HG03558 (cell line): ENCODE measurements around the gene IL1RAPL2.

ENCODE experiments used
- ATAC-seq: cut with Tn5 transposase; IDR thresholded peaks from one replicate; pipeline ENCODE4 v1.9.1; 2021; ENCODE audit warnings: moderate number of reproducible peaks; ENCODE audit not compliant: unreplicated experiment; ENCODE audit errors: extremely low read depth

IL1RAPL2 gene

GRCh38 chrX:105526431-105526830, 960.4 kb downstream of the IL1RAPL2 start:
- ATAC-seq = no peak

- ATAC-seq = no peak
Measured at GRCh38 chrX:105527759-105528158, 961.8 kb downstream of the IL1RAPL2 start.

DNA sequence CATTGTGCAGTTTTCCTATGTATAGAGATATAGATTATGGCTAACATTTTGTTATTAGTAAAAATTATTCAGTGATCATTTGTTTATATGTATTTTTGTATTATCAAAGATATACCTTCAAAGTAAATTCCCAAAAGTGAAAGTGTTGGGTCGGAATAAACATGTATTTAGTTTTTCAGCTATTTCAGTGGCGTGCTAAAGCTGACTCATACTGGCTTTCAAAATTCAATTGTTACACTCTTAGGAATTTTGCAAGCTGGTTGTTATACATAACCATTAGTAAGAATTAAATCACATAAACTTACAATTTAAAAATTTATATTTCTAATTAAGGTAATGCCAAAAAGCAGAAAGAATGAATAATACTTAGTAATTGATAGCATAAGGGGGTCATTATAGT, 968.0 kb downstream of the IL1RAPL2 start:
- ATAC-seq = no peak

DNA sequence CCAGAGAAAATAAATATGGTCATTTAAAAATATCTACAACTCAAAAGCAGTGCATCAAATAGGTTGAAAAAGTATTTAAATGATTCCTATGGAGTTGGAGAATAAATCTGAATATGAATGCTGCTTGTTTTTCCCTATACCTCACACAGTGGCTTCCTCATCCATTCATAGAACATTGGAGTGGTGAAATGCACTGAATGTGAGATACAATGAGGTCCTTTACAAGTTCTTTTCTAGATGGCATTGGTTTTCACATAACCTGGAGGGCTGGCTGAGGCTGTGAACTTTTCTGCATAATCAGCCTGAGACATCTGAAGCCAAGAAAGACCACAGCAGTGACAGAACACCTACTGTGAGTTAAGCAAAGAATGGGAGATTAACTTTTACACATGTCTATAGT, 977.3 kb downstream of the IL1RAPL2 start:
- ATAC-seq = no peak

DNA sequence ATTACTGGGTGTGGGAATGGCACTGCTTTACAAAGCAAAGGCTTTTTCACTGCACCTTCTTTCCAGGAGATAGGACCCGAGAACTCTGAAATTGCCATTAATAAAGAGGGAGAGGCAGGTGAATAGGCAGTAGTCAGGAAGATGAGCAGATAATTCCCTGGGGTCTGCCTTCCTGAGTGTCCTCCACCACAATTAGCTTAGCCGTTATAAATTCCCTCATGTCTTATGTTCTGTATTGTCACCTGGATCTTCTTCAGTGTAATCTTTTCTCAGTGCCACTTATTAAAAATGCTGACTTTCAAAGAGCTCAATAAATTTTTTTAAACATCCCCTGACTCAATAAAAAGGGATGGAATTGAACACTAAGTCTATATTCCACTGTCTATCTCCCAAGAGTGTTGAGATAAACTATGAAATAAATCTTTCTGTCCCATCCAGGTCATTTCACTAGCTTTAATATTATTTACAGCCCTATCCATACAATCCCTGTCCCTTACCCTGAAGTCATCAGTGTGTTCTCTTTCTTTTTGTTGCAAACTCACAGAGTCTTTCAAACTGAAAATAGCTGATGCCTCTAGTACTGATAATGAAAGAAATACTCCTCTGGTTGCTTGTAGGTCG, 984.2 kb downstream of the IL1RAPL2 start:
- ATAC-seq = no peak

- ATAC-seq = no peak
Measured at GRCh38 chrX:105552395-105552794, 986.4 kb downstream of the IL1RAPL2 start.

- no peak for ATAC-seq
Measured at GRCh38 chrX:105553118-105553517, 987.1 kb downstream of the IL1RAPL2 start.

DNA sequence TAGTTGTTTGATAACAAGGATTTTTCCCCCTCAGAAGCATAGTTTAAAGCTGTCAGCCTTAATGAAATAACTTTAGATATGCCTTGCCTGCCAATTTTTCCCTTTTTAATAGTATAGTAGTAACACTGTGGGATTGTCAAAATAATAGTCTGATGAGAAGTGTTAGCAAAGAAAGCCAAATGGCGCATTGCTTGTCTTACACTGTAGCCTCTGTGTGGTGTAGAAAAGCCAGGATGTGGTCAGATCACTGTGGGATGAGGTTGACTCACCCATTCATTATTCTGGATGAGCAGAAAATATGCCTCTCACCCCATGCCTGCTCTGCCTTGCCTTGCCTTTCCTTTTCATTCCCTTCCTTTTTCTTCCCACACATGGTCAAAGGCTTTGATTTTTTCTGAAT, 998.5 kb downstream of the IL1RAPL2 start:
- no peak for ATAC-seq

DNA sequence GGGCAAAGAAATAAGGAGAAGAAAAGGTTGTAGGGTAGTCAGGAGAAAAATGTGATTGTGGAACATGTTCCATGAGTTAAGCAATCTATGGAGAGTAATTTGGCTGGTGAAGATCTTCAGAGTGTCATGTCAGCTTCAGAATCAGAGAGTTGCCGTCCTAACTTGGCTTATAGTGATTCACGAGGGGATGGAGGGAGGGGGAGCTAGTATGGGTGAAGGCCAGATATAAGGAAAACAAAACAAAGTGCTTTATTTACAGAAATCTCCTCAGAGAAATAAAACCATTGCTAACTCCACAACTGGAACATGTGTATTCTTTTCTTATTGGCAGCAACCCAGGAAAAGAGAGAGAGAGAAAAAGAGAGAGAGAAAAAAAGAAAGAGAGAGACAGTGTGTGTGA, 999.9 kb downstream of the IL1RAPL2 start:
- no peak for ATAC-seq

DNA sequence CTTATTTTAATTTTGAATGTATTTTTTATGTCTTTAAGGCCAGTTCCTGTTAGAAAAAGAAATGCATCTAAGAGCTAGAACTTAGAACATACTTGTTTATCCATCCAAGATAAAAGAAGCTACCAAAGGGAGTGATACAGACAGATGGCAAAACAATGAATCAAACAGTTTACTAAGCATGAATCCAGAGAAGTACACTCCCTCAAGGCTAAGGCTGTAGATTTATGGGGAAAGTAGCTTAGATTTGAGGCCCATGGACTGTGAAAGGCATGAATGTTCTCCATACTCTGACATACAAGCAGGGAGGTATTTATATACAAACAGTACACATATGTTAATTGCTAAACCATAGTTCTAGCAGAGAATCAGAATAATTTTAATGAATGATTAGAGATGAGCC, 1001.1 kb downstream of the IL1RAPL2 start:
- no peak for ATAC-seq

DNA sequence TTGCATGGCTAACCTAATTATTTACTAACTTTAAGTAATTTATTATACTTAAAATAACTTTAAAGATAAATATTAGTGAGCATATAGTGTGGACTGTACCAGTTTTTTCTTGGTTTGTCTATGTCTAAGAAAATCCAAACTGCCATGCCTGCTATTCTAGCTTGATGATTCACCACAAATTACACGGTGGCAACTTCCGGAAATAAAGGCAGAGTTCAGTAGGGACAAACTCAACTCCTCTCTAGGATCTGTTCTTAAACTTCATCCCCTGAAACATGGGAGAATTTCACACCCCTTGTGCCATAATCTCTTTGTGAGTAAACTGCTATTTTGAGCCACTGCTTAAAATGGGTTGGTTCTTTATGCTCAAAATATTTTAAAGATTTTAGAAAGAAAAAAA, 1042.7 kb downstream of the IL1RAPL2 start:
- no peak for ATAC-seq

DNA sequence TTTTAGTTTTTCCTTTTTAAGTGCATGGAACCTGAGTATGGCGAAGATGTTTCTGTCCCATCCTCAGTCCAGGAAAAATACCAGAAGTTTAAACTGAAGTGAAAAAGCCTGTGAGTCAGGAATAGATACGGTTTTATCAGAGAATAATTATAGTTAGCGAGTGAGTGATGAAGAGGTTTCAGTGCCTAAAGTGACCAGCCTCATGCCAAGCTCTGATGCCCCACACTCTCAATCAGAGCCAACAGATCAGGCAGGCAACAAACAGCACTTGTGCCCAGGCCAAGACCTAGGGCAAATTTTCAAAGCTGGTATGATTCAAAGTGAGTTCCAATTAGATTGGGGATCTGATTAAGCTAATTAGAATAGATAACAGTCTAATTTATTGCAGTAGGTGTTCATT, 1043.5 kb downstream of the IL1RAPL2 start:
- no peak for ATAC-seq

DNA sequence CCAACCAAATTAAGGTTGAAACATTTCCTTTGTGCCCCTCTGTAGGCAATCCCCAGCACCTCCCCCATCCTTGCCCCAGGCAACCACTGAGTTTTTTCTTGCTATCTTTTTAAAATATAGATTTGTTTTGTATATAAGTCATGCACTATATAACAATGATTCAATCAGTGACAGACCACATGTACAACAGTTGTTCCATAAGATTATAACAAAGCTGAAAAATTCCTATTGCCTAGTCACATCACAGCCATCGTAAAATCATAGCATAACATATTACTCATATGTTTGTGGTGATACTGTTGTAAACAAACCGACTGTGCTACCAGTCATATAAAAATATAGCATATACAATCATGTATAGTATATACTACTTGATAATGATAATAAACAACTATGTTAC, 1044.4 kb downstream of the IL1RAPL2 start:
- no peak for ATAC-seq

- no peak for ATAC-seq
Measured at GRCh38 chrX:105618393-105619101, 1052.5 kb downstream of the IL1RAPL2 start.

DNA sequence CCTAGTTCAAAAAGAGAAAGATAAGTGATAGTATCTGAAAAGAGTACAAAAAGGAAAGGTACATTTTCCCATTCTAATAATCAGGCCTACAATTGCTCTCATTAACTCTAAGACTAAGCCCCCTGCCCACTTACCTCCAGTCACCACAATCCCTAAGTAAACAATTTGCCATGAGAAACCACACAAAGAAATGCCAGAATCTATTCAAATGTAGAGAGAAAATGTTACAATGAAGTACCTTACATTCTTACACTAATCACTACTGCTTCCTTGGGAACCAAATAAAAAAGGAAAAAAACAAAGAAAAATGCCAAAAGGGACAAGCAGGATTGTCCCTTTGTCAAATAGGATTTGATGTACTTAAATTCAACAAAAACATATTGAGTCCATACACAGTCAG, 1068.2 kb downstream of the IL1RAPL2 start:
- no peak for ATAC-seq

- ATAC-seq = no peak
Measured at GRCh38 chrX:105635794-105636193, 1069.8 kb downstream of the IL1RAPL2 start.

DNA sequence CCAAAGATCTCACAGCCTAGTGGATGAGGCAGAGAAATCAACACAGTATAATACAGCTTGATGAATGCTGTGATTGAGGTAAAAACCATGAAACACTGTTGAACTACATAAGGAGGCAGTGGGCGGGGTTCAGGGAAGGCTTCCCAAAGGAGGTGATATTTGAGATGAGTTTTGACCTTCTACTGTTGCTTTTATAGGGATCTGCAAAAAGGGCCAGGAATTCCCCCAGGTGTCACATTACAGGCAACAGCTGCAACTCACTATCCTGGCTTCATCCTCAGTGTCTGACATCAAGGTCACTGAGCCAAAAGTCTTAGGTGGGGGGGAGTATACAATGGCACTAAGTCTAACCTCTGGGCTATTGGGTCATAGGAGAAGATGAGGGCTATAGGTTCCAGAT, 1070.7 kb downstream of the IL1RAPL2 start:
- no peak for ATAC-seq

DNA sequence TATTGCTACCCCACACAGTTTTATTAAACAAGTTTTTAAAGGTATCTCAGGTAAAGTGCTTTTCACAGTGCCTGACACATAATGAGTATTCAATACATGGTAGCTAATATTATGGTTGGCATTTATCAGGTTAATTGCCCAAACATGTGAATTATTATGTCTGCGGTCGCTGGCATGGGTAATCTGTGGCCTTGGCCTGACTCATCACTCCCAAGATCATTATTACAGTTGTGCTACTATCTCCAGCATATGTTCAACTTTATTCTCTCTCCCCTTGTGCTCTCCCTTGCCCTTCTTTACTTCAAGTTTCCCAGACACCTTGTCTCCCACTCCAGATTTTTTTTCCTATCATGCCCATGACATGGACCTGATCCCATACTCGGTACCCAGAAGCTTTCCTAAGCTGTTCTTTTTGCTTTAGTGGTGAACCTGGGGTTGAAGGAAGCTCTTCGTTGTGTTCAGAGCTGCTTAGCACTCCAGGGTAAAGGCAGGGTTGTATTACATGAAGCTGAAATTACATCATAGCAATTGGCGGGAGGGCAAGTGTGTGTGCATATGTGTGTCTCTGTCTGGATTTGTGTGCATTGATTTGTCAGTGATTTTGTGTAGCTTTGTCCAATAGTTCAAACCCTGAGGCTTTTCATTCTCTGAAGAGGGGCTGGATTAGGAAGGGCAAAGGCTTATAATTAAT, 1079.8 kb downstream of the IL1RAPL2 start:
- no peak for ATAC-seq

GRCh38 chrX:105646592-105647372, 1080.8 kb downstream of the IL1RAPL2 start:
- ATAC-seq = no peak

GRCh38 chrX:105647749-105648148, 1081.8 kb downstream of the IL1RAPL2 start:
- ATAC-seq = no peak

DNA sequence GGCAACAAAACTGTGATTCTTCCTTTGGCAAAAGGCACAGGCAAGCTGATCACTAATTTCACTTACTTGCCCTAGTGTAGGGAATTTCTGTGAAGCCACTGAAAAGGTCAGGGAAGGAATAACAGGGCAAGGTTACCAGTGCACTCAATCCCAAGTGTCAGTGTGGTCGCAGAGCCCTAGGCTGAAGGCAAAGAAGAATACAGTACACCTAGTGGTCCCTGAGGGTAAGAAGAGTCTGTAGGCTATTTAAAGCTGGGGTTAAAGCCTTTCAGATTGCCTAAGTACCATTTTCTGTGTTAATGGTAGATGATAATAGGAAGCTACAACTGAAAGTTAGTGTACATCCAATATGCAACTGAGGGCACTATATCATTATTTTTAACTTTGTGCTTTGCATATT, 1082.7 kb downstream of the IL1RAPL2 start:
- no peak for ATAC-seq
